HG03025 (cell line): ENCODE measurements around the gene WDR54.
"Not testable (repeated sequence)": the region's sequence is repeated elsewhere in the genome, so short reads cannot be mapped to it uniquely, and the experiment has no call there.

Experiments
- ATAC-seq: cut with Tn5 transposase; IDR thresholded peaks from one replicate; pipeline ENCODE4 v1.9.1; 2021; ENCODE audit warnings: mild to moderate bottlenecking, moderate library complexity; ENCODE audit not compliant: unreplicated experiment, low FRiP score

Gene WDR54

DNA sequence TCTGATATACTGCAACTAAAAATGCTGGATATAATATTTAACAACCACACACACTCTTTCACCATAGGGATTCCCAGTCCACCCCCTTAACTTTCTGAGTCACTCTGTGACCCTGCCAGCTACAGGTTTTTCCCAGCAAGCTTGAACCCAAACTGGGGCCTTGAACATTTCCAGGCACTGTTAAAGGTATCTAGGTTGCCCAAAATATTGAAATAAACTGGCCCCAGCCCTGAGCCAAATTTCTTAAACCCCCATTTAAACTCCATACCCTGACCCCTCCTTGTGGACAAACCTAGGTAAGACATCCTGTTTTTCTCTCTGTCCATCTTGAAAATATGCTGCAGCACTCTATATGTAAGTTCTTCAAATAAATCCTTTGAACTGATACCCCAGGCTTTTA is 21.7 kb upstream of the WDR54 start:
- no peak for ATAC-seq

DNA sequence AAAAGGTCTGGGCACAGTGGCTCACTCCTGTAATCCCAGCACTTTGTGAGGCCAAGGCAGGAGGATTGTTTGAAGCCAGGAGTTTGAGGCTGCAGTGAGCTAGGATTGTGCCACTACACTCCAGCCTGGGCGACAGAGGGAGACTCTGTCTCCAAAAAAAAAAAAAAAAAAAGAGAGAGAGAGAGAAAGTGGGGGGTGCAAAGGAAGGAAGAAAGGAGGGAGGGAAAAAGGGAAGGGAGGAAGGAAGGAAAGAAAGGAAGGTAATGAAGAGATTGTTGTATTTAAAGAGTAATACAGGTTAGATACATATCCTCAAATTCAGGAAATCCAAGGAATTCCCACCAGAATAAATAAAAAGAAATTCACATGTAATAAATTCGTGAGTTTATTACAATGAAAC is 19.6 kb upstream of the WDR54 start:
- ATAC-seq = no peak

DNA sequence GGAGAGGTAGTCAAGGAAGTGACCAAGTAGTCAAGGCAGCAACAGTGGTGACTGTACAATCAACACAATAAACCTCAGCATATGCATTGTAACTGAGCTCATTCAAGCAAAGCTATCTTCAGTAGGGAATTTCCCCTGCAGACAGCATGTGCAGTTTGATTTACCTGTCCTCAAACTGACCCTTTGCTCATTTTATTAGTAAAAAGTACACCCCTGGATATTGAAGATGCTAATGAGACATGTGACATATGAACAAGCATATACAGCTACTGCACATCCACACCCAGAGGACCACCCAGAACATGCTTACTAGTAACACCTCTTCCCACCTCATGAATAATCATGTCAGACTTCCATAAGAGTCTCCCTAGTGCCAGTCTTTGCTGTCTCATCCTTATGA is 15.5 kb upstream of the WDR54 start:
- ATAC-seq = no peak

DNA sequence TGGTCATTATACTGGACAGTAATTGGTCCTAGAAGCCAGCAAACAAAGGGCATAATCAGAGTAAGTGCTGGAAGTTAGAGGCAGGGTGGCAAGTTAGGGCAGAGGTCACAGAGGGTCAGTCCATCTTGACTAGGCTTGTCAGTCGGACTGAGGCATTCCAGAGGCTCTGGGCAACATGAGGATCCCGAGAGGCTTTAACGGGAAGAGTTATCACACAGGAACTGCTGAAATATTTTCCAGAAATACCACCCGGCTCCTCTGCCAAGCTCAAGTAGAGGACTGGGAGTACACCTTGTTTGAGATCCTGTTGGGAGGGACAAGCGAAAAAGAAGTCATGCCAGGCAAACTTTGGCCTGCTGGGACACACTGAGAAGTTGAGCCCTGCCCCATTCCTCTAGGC is 13.8 kb upstream of the WDR54 start:
- no peak for ATAC-seq

DNA sequence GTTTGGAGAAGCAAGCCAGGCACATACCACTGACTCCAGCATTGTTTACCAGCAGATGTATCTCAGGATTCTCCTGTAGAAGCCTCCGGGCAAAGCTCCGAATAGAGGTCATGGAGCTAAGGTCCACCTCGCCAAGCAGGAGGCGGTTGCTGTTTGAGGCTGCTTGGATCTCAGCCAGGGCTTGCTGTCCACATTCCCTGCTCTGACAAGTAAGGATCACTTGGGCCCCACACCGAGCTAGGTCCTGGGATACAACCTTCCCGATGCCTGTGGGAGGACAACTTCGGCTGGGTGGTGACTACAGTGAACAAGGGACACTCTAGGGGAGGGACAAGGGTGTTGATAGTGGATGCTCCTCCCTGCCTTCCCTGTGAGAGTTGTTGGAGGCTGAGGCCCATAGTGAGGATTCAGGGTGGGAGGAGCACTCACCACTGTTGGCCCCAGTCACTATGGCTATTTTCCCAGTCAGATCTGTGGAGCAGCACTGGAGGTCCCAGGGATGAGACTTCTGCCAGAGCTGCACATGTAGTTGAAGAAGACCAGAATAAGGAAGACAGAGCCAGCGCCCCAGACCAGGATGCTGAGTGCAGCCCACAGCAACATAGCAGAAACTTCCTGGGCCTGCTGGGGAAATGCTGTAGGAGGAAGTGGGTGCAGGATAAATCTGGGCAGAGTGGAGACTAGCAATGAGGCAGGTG is 8.4 kb upstream of the WDR54 start:
- ATAC-seq = no peak

DNA sequence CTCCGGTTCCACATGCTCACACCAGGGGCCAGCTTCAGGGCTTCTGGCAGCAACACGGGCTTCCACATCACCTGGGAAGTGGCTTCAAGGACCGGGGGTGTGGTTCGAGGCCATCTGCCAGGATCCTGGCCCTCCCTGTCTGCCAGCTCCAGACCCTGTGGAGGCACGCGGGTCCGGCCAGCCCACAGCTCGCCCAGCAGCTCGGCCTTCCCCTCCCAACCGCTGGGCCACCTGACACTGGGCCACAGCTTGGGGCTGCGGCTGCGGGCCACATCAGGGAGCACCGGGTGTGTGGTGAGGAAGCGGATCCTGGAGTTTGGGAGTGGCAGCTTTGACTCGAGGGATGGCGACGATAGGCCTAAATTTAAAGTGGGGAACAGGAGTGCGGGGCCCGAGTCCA is 7.1 kb upstream of the WDR54 start:
- ATAC-seq = no peak

DNA sequence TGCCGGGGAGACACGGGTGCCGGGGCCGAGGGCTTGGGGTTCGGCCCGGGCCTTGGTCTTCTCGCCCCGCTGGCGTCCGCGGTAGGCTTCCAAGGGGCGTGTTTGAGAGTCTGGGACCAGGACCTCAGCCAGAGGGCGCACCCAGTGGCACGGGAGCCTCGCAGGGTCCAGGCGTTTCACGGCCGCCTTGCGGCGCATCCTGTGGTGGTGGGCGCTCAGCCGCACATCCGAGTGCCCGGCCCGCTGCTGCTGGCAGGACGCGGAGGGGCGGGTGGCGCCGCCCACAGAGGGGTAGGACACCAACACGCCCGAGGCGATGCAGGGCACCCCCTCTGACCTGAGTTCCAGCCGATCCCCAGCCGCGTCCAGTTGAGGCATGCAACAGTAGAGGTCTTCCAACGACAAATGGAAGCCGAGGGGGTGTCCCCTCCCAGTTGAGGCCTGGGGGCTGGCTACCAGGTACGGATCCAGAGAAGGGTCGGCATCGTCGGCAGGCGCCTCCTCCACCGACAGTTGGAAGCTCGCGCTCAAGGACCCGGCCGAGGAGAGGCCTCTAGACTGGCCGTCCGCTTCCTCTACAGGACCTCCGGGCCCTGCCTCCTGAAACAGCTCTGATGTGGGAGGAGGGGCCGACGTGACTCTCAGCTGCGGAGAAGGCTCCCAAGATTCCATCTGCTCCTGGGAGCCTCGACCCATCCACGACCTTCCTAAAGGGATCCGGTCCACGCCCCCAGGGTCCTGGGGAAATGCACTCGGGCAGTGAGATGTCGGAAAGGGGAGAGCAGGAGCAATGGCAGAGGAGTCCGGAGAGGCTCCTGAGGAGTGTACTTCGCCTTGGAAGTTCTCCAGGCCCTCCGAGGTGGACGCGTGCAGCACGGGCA is 6.4 kb upstream of the WDR54 start:
- ATAC-seq = no peak

DNA sequence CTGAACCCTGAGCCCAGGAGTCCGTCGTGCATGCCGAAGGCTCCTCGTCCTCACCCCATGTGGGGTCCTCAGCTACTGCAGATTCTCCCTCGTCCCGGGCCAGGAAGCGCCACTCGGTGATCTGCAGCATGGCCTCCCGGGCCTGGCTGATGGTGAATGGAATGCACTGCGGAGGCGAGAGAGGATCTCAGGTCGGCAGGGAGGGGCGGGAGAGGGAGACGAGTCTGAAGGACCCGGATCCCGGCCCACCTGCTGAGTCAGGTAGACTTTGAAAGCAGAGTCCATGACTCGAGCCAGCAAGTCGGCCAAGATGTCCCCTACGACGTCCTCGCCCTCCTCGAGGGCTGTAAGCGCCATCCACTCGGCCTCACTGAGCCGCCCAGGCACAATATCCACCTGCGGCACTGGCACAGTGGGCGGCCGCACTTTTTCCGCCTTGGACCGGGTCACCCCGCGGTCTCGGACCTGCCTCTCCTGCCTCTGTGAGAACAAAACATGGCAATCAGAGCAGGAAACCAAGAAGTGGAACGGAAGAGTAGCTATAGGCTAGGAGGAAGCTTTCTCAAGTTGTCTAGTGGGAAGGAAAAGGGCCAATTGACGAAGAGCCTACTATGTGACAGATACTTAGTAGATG is 5.7 kb upstream of the WDR54 start:
- no peak for ATAC-seq

DNA sequence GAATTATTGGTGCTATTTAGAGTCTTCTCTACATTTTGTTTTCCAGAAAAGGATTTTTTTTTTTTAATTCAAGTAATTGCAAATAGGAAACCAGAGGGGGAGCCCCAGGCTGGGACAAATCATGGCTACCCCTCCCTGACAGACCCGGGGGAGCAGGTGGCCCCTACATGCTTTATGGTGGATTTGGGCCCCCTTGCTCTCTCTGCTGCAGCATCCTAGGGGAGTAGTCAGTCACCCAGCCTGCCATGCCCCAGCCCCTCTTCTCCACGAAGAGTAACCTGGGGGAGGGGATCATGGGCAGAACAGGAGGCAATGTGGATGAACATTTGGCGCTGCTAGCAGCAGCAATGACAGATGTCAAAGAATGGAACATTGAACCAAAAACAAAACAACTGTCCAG is 4.8 kb upstream of the WDR54 start:
- no peak for ATAC-seq

DNA sequence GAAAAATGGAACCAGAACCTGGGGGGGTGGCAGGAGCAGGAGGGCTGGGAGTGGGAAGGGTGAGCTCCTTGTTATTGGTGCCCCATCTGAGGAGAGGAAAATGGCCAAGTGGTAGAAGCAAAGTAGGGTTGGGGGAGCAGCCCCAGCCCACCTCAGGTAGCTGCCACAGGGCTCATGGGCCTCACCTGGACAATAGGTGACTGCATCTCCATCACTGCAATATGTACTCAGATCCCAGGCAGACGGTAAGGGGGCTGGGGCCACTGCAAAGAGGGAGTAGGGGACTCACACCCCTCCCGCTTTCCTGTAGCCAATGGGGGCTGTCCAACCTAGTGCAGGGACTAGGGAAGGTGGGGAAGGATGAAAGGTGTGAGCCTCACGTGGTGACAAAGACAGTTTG is 4.3 kb upstream of the WDR54 start:
- ATAC-seq = no peak

DNA sequence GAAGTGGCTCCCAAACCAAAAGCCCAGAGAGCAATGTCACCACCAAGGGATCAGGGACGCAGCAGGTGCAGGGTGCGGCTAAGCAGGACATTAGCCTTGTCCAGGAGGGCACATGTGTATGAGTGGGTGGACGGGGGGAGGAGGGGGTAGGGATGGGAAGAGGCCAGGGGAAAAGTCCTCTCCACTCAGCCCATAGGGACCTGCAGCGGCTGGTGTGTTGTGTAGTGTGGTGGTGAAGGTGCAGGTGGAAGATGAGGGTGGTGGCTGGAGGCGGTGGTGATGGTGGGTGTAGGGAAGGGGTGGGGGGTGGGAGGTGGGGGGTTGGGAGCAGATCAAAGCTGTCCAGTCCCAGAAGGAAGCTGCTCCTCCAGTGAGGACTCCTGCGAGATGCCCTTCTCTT is 3.8 kb upstream of the WDR54 start:
- ATAC-seq = no peak

DNA sequence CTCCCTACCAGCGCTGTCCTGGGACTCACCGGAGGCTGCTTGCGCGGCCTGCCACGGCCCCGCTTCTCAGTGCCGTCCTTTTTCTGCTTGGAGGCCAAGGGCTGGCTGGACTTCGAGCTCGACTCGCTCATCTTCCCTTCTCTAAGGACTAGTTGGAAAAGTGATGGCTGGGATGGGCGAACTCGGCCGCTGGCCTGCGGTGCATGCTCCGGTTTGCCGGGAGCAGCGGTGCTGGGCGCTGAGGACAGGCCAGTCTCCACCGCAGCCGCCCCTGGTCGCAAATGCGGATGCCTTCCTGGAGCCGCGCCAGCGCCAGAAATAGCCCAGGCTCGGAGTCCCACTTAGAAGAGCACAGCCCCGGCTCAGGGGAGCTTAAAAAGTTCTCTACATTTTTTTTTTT is 3.2 kb upstream of the WDR54 start:
- ATAC-seq = no peak

DNA sequence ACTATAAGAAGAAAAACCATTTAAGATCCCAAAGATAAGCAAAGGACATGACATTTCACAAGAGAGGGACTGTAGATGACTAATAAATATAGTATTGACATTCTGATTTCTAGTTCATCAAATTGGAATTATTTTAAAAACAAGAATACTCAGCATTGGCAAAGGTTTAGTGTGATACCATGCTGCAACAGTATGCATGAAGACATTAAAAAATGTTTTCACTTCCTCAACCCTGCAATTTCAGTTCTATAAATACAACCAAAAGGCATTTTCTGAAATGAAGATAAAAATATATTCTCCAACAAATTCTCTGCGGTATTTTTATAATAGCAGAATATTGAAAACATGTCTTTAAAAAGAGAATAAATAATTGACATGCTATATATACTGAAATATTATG is 2.2 kb upstream of the WDR54 start:
- ATAC-seq = no peak

DNA sequence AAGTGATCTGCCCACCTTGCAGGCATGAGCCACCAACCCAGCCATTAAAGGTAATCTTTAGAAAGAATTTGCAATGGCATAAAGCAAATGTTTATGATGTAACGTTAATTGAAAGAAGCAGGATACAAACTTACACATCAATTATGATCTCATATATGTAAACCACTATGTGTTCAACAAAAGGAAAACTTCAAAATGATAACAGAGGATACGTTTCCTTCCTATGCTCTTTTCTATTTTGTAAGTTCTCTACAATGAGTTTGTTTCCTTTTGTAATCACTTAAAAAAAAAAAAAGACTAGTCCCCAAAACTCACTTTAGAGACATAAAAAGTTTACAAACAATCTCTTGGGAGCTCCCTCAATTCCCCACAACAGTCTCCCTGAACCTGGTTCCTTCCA is 1.5 kb upstream of the WDR54 start:
- no peak for ATAC-seq

DNA sequence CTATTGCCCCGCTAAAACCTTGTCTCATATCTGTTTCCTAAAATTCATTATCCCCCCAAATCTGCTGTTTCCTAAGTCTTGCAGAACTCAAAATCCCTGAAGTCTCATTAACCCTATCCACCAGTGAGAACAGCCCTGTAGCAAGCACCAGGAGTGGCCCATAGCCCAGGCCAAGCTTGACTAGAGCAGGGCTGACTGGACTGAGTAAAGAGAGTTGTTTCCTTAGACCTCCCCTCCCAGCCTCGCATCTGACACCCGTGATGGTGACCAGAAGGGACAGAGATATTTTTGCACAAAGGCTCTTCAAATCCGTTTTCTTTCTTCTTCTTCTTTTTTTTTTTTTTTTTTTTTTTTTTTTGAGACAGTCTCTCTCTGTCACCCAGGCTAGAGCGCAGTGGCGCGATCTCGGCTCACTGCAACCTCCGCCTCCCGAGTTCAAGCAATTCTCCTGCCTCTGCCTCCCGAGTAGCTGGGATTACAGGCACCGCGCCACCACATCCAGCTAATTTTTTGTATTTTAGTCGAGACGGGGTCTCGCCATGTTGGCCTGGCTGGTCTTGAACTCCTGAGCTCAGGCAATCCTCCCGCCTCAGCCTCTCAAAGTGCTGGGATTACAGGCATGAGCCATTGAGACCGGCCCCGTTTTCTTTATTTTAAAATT is 957 bp upstream of the WDR54 start:
- ATAC-seq = not testable (repeated sequence)

DNA sequence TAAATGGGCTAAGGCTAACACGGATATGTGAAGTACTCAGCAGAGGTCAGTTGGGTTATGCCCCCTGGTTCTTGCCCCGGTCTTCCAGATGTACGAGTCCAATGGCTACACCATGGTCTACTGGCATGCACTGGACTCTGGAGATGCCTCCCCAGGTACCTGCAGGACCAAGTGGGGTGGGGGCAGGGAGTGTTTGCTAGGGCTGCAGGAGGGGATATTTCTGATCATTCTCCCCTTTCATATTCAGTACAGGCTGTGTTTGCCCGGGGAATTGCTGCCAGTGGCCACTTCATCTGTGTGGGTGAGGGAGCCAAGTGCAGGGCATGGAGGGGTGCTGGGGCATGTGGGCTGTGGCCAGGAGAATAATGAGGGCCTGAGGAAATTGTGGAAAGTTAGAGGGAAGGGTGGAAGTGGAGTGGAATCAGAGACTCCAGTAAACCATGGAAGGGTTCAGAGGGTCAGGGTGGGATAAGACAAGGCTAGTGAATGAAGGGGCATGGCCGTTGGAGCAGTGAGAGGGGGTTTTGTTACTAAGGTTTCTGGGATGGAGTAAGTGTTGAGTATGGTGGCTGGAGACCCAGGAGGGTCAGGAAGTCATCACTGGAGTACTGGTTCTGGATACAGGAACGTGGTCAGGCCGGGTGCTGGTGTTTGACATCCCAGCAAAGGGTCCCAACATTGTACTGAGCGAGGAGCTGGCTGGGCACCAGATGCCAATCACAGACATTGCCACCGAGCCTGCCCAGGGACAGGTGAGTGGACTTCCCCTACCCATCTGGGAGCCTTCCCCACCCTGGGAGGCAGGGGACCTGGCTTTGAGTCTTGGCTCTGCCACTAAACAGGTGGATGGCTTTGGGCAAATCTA is 1.9 kb downstream of the WDR54 start:
- no peak for ATAC-seq

DNA sequence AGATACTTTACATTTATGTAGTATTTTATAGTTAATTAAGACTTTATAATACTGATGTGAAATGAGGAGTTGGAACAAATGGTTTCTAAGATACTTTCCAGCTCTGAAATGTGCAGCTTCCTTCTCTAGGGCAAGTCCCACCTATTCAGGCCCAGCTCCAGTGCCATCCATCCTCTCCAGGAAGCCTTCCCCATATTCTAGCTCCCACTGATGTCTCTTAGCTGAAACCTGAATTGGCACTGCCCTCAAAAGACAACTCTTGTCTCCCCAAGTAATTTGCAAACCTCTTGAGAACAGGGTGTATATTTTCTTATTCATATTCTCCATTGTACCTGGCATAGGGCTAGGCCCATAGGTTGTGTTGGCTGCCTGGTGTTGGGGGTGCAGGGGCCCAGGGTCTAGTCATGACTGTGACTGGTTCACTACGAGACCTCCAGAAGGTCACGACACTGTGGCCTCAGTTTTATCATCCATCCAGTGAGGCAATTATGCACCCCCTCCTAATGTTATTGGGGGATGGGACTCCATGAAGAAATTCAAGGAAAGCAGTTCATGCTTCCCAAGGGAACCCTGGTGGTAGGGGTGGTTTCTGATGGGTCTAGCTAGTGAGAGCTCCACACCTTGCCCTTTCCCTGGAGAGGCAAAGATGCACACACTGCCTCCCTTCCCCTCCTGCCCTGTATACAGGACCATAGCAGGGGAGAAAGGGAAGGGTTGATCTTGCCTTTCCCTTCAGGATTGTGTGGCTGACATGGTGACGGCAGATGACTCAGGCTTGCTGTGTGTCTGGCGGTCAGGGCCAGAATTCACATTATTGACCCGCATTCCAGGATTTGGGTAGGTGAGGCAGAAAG is 2.8 kb downstream of the WDR54 start:
- no peak for ATAC-seq

DNA sequence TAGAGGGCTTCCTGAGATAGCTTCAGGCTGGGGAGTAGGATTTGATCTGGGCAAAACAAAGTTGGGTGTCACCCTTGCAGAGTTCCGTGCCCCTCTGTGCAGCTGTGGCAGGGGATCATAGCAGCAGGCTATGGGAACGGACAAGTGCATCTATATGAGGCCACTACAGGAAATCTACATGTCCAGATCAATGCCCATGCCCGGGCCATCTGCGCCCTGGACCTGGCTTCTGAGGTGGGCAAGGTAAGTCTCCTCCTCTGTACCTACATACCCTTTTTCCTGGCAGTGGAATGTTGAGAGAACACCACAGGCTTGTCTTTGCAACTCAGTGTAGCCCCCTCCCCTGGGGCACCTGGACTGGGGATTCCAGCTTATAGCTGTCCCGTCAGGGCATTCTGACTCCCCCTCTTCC is 3.5 kb downstream of the WDR54 start:
- no peak for ATAC-seq

DNA sequence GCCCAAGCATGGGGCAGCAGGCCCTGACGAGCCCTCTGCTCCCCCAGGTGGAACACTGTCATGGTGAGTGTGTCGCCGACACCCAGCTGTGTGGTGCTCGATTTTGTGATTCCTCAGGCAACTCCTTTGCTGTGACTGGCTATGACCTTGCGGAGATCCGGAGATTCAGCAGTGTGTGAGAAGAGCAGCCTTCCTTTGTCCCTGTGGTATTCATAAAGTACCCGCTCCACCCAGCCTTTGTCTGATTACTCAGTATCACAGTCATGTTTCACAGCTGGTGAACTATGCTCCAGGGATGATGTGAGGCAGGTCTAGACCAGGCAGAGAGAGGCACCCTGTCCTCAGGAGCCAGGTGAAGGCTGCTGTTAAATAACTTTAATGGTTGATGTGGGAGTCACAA is 4.0 kb downstream of the WDR54 start:
- ATAC-seq = no peak
